ENCODE measurements around the gene RAB6A. TPM values are rescaled to one million over a fixed set of nuclear protein-coding genes. Genes with fewer than 3 reads are reported as not detected.

RAB6A gene
- total RNA-seq, 4 donors from 2014 or later, result 49.0 to 232 (median 206) TPM

- peak; percentile 14 for DNase-seq
- Histone ChIP-seq H3K4me1 (peaks cover 0 to 5% (median under 1%) of the 10 kb centered on the region in 4 donors), H3K27me3 (no peaks in the 10 kb centered on the region), H3K4me3 (no peak overlapping the region), H3K9me3 (no peaks in the 10 kb centered on the region), H3K27ac (no peak overlapping the region), H3K36me3 (no peaks in the 10 kb centered on the region)
- TF ChIP-seq POLR2A (IDR thresholded peaks at IDR 0.05) (no peak), EP300 (IDR thresholded peaks at IDR 0.05; ENCODE audit: low read depth) (no peak), POLR2AphosphoS5 (IDR thresholded peaks at IDR 0.05) (no peak), CTCF (IDR thresholded peaks at IDR 0.05) (no peak)
- in situ Hi-C loops (cut with MboI; ENCODE audit: low pct_ligation_motif_present in 1 of 4, low pct_unique_long_range_greater_than_20kb in 1 of 4, low sequenced_read_pairs in 3 of 4) (no loop called here), intact Hi-C loops (cut with DNase I; ENCODE audit: low total_unique reads) (no loop called here)
- WGBS, 2 donors (ENCODE audit: low coverage in 1 of 2), result 25% methylated on average over 8 of the region's 8 CpGs; no CpG with 5 or more reads in 1 of the 2 donors
Observed at GRCh38 chr11:73652046-73652730, 108.7 kb downstream of the RAB6A start.

DNA sequence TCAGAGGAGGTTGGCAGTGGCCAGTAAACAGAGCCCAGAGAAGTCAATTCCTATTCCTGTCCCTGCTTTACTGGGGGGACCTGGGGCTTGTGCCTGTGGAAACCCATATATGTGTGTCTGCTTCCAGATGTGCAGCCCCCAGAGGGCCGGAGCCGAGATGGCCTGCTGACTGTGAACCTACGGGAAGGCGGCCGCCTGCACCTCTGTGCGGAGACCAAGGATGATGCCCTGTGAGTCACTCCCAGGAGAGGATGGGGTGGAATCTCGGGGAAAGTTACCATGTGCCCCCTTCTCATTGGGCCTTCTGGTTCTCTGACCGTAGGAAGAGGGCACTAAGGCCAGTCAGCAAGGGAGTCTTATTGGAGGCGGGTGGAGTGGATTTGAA is 109.2 kb downstream of the RAB6A start:
- in situ Hi-C loops (cut with MboI; ENCODE audit: low pct_ligation_motif_present in 1 of 4, low pct_unique_long_range_greater_than_20kb in 1 of 4, low sequenced_read_pairs in 3 of 4) (no loop called here), intact Hi-C loops (cut with DNase I; ENCODE audit: low total_unique reads) (no loop called here)
- Histone ChIP-seq H3K36me3 (no peaks in the 10 kb centered on the region), H3K27ac (no peak overlapping the region), H3K4me1 (peaks cover 0 to 5% (median 2%) of the 10 kb centered on the region in 4 donors), H3K9me3 (no peaks in the 10 kb centered on the region), H3K4me3 (no peak overlapping the region), H3K27me3 (no peaks in the 10 kb centered on the region)
- WGBS, 2 donors (ENCODE audit: low coverage in 1 of 2), result 92% methylated on average over 9 of the region's 9 CpGs; no CpG with 5 or more reads in 1 of the 2 donors
- TF ChIP-seq POLR2A (IDR thresholded peaks at IDR 0.05) (no peak), CTCF (IDR thresholded peaks at IDR 0.05) (no peak), EP300 (IDR thresholded peaks at IDR 0.05; ENCODE audit: low read depth) (no peak), POLR2AphosphoS5 (IDR thresholded peaks at IDR 0.05) (no peak)
- DNase-seq, result no peak

GRCh38 chr11:73651252-73651651 is 109.6 kb downstream of the RAB6A start:
- in situ Hi-C loops (cut with MboI; ENCODE audit: low pct_ligation_motif_present in 1 of 4, low pct_unique_long_range_greater_than_20kb in 1 of 4, low sequenced_read_pairs in 3 of 4), result no loop called here
- WGBS, 2 donors (ENCODE audit: low coverage in 1 of 2), result 98% methylated on average over 5 of the region's 5 CpGs
- Histone ChIP-seq H3K4me1 (peaks cover 0 to 5% (median 2%) of the 10 kb centered on the region in 4 donors), H3K9me3 (no peaks in the 10 kb centered on the region), H3K27me3 (no peaks in the 10 kb centered on the region), H3K36me3 (no peaks in the 10 kb centered on the region), H3K27ac (no peak overlapping the region), H3K4me3 (no peak overlapping the region)
- TF ChIP-seq CTCF (IDR thresholded peaks at IDR 0.05) (no peak), POLR2A (IDR thresholded peaks at IDR 0.05) (no peak)
- intact Hi-C loops (cut with DNase I; ENCODE audit: low total_unique reads), result no loop called here
- DNase-seq, result no peak

- H3K9me3 ChIP-seq, result no peaks in the 10 kb centered on the region
- H3K4me1 ChIP-seq, result peaks cover 0 to 5% (median 2%) of the 10 kb centered on the region in 4 donors
- no peak overlapping the region for H3K27ac ChIP-seq
- no peaks in the 10 kb centered on the region for H3K36me3 ChIP-seq
- 94% methylated on average over 14 of the region's 14 CpGs; no CpG with 5 or more reads in 1 of the 2 donors for WGBS, 2 donors (ENCODE audit: low coverage in 1 of 2)
- DNase-seq, result no peak
- no peak overlapping the region for H3K4me3 ChIP-seq
- no peak for TF ChIP-seq POLR2A (IDR thresholded peaks at IDR 0.05)
- intact Hi-C loops (cut with DNase I; ENCODE audit: low total_unique reads) (no loop called here), in situ Hi-C loops (cut with MboI; ENCODE audit: low pct_ligation_motif_present in 1 of 4, low pct_unique_long_range_greater_than_20kb in 1 of 4, low sequenced_read_pairs in 3 of 4) (no loop called here)
- no peaks in the 10 kb centered on the region for H3K27me3 ChIP-seq
Observed at GRCh38 chr11:73650400-73650799, 110.5 kb downstream of the RAB6A start.

DNA sequence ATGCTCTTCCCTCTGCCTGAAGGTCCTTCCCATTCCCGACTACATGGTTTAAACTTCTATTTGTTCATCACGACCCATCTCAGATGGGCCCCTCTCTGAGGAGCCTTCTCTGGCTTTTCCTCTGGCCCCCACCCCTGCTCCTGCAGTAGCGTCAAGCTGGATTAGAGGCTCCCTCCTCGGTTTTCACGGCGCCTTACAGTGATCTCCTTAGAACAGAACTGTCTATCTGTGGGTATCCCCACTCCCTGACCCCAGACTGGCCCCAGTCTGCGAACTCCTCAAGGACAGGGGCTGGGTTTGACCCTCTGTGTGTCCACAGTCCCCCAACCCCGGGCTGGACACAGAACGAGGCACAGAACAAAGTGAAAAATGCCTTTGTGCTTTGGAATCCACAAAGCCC is 111.7 kb downstream of the RAB6A start:
- no peaks in the 10 kb centered on the region for H3K9me3 ChIP-seq
- intact Hi-C loops (cut with DNase I; ENCODE audit: low total_unique reads), result no loop called here
- H3K27me3 ChIP-seq, result no peaks in the 10 kb centered on the region
- 69% methylated on average over 9 of the region's 9 CpGs; no CpG with 5 or more reads in 1 of the 2 donors for WGBS, 2 donors (ENCODE audit: low coverage in 1 of 2)
- TF ChIP-seq POLR2A (IDR thresholded peaks at IDR 0.05) (no peak), CTCF (IDR thresholded peaks at IDR 0.05) (no peak), POLR2AphosphoS5 (IDR thresholded peaks at IDR 0.05) (no peak), EP300 (IDR thresholded peaks at IDR 0.05; ENCODE audit: low read depth) (no peak)
- H3K4me1 ChIP-seq, result peaks cover 0 to 5% (median 2%) of the 10 kb centered on the region in 4 donors
- no peak overlapping the region for H3K4me3 ChIP-seq
- DNase-seq, result no peak
- no peak overlapping the region for H3K27ac ChIP-seq
- H3K36me3 ChIP-seq, result no peaks in the 10 kb centered on the region
- in situ Hi-C loops (cut with MboI; ENCODE audit: low pct_ligation_motif_present in 1 of 4, low pct_unique_long_range_greater_than_20kb in 1 of 4, low sequenced_read_pairs in 3 of 4), result no loop called here
